ENCODE measurements around the gene NOL9. TPM values are rescaled to one million over a fixed set of nuclear protein-coding genes. Genes with fewer than 3 reads are reported as not detected.

NOL9 gene
- polyA plus RNA-seq, 1 of the 3 experiments (the other 2 are of a cell fraction): 7.1 TPM

DNA sequence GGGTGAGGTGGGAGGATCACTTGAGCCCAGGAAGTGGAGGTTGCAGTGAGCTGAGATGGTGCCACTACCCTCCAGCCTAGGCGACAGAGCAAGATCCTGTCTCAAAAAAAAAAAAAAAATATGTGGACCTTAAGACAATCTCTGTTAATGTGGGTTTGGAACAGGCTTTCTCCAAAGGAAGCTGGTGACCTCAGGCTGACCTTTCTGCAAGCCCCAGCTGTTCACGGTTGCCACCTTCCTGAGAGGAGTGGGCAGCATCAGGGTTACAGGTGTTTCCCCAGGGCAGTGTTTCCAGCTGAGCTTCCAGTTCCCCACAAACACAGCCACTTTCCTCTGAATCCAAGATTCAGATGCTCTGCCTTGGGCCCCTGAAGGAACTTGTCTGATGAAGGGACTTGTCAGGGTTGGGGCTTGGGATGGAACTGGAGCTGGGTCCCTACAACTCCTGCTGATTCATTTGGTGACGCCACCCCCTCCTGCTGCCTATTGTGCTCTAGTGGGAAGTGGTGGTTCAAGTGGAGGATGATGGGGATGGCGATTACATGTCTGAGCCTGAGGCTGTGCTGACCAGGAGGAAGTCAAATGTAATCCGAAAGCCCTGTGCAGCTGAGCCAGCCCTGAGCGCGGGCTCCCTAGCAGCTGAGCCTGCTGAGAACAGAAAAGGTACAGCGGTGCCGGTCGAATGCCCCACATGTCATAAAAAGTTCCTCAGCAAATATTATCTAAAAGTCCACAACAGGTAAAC is 27.4 kb upstream of the NOL9 start:
- H3K9me2 ChIP-seq: no peaks in the 10 kb centered on the region
- no peak for DNase-seq
- no peaks in the 10 kb centered on the region for H3F3A ChIP-seq (replicated peaks; ENCODE audit: insufficient read depth)
- H3K4me1 ChIP-seq (ENCODE audit: control insufficient read depth in 1 of 2, insufficient read depth in 2 of 2, low read depth in 1 of 2, low read length in 1 of 2): peaks cover 14 to 32% of the 10 kb centered on the region in 2 experiments; a peak in 2 of 4 replicates
- ChIA-PET POLR2A (interaction anchor here (0.7 to 2.3 kb wide), 2 partner anchors 8 to 13 kb away, joined by 3 to 5 read pairs; no protein-coding TSS in a partner anchor), CTCF (interaction anchor here (0.7 to 8.5 kb wide), 5 partner anchors 10 to 96 kb away, joined by 3 to 68 read pairs (median 5); partner anchors contain the start of genes NOL9 and TAS1R1)
- no peak overlapping the region for H2AFZ ChIP-seq (ENCODE audit: low read depth)
- peaks cover 29% of the 10 kb centered on the region for H3K79me2 ChIP-seq (ENCODE audit: insufficient read depth)
- H3K27ac ChIP-seq (ENCODE audit: low read depth in 2 of 2, low read length in 1 of 2): no peak overlapping the region
- no peak for TF ChIP-seq NRF1 (IDR thresholded peaks at IDR 0.05; ENCODE audit: low read depth, low read length)
- TF ChIP-seq, protein P1, sequence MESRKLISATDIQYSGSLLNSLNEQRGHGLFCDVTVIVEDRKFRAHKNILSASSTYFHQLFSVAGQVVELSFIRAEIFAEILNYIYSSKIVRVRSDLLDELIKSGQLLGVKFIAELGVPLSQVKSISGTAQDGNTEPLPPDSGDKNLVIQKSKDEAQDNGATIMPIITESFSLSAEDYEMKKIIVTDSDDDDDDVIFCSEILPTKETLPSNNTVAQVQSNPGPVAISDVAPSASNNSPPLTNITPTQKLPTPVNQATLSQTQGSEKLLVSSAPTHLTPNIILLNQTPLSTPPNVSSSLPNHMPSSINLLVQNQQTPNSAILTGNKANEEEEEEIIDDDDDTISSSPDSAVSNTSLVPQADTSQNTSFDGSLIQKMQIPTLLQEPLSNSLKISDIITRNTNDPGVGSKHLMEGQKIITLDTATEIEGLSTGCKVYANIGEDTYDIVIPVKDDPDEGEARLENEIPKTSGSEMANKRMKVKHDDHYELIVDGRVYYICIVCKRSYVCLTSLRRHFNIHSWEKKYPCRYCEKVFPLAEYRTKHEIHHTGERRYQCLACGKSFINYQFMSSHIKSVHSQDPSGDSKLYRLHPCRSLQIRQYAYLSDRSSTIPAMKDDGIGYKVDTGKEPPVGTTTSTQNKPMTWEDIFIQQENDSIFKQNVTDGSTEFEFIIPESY (IDR thresholded peaks at IDR 0.05; ENCODE audit: borderline replicate concordance, low read depth): no peak
- no peak for TF ChIP-seq JUND (IDR thresholded peaks at IDR 0.05)
- TF ChIP-seq GABPA (IDR thresholded peaks at IDR 0.05; ENCODE audit: low read depth): no peak
- TF ChIP-seq MXI1 (IDR thresholded peaks at IDR 0.05; ENCODE audit: low read depth, low read length): no peak
- TF ChIP-seq, protein P2, sequence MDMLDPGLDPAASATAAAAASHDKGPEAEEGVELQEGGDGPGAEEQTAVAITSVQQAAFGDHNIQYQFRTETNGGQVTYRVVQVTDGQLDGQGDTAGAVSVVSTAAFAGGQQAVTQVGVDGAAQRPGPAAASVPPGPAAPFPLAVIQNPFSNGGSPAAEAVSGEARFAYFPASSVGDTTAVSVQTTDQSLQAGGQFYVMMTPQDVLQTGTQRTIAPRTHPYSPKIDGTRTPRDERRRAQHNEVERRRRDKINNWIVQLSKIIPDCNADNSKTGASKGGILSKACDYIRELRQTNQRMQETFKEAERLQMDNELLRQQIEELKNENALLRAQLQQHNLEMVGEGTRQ (IDR thresholded peaks at IDR 0.05; ENCODE audit: borderline replicate concordance, low read depth, low read length): no peak
- TF ChIP-seq, protein P3, sequence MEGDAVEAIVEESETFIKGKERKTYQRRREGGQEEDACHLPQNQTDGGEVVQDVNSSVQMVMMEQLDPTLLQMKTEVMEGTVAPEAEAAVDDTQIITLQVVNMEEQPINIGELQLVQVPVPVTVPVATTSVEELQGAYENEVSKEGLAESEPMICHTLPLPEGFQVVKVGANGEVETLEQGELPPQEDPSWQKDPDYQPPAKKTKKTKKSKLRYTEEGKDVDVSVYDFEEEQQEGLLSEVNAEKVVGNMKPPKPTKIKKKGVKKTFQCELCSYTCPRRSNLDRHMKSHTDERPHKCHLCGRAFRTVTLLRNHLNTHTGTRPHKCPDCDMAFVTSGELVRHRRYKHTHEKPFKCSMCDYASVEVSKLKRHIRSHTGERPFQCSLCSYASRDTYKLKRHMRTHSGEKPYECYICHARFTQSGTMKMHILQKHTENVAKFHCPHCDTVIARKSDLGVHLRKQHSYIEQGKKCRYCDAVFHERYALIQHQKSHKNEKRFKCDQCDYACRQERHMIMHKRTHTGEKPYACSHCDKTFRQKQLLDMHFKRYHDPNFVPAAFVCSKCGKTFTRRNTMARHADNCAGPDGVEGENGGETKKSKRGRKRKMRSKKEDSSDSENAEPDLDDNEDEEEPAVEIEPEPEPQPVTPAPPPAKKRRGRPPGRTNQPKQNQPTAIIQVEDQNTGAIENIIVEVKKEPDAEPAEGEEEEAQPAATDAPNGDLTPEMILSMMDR (IDR thresholded peaks at IDR 0.05): no peak
- TF ChIP-seq TCF12 (IDR thresholded peaks at IDR 0.05): no peak
- TF ChIP-seq, protein P4, sequence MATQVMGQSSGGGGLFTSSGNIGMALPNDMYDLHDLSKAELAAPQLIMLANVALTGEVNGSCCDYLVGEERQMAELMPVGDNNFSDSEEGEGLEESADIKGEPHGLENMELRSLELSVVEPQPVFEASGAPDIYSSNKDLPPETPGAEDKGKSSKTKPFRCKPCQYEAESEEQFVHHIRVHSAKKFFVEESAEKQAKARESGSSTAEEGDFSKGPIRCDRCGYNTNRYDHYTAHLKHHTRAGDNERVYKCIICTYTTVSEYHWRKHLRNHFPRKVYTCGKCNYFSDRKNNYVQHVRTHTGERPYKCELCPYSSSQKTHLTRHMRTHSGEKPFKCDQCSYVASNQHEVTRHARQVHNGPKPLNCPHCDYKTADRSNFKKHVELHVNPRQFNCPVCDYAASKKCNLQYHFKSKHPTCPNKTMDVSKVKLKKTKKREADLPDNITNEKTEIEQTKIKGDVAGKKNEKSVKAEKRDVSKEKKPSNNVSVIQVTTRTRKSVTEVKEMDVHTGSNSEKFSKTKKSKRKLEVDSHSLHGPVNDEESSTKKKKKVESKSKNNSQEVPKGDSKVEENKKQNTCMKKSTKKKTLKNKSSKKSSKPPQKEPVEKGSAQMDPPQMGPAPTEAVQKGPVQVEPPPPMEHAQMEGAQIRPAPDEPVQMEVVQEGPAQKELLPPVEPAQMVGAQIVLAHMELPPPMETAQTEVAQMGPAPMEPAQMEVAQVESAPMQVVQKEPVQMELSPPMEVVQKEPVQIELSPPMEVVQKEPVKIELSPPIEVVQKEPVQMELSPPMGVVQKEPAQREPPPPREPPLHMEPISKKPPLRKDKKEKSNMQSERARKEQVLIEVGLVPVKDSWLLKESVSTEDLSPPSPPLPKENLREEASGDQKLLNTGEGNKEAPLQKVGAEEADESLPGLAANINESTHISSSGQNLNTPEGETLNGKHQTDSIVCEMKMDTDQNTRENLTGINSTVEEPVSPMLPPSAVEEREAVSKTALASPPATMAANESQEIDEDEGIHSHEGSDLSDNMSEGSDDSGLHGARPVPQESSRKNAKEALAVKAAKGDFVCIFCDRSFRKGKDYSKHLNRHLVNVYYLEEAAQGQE (IDR thresholded peaks at IDR 0.05; ENCODE audit: low read depth, low read length): no peak
- no peak for TF ChIP-seq FOSL2 (IDR thresholded peaks at IDR 0.05; ENCODE audit: borderline replicate concordance, low read depth)
- TF ChIP-seq, protein P5, sequence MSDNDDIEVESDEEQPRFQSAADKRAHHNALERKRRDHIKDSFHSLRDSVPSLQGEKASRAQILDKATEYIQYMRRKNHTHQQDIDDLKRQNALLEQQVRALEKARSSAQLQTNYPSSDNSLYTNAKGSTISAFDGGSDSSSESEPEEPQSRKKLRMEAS (IDR thresholded peaks at IDR 0.05; ENCODE audit: low read depth): no peak
- no peak for TF ChIP-seq RFX5 (IDR thresholded peaks at IDR 0.05; ENCODE audit: low read length)
- no peak for TF ChIP-seq POLR2AphosphoS5 (IDR thresholded peaks at IDR 0.05; ENCODE audit: low read depth, low read length)
- no peak for TF ChIP-seq FOXM1 (IDR thresholded peaks at IDR 0.05; ENCODE audit: low read depth)
- TF ChIP-seq EP300 (IDR thresholded peaks at IDR 0.05; ENCODE audit: borderline replicate concordance in 1 of 2, low read depth in 1 of 2, low read length in 1 of 2): no peak
- no peak for TF ChIP-seq FOXJ3 (CRISPR knock-in tag; IDR thresholded peaks at IDR 0.05)
- no peak for TF ChIP-seq GATA2 (CRISPR knock-in tag; IDR thresholded peaks at IDR 0.05)
- TF ChIP-seq, protein P6, sequence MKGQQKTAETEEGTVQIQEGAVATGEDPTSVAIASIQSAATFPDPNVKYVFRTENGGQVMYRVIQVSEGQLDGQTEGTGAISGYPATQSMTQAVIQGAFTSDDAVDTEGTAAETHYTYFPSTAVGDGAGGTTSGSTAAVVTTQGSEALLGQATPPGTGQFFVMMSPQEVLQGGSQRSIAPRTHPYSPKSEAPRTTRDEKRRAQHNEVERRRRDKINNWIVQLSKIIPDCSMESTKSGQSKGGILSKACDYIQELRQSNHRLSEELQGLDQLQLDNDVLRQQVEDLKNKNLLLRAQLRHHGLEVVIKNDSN (IDR thresholded peaks at IDR 0.05; ENCODE audit: borderline replicate concordance, low read depth): no peak
- no peak for TF ChIP-seq TAF1 (IDR thresholded peaks at IDR 0.05; ENCODE audit: borderline replicate concordance, low read depth, low read length)
- no peak for TF ChIP-seq YY1 (IDR thresholded peaks at IDR 0.05; ENCODE audit: low read depth)
- no peak overlapping the region for H3K9ac ChIP-seq
- no peaks in the 10 kb centered on the region for H4K20me1 ChIP-seq (ENCODE audit: insufficient read depth)
- H3K36me3 ChIP-seq (replicated peaks in 1 of 2; ENCODE audit: control insufficient read depth in 1 of 2, insufficient read depth in 2 of 2, low read length in 1 of 2): peaks cover 0 to 2% of the 10 kb centered on the region in 2 experiments
- H3K27me3 ChIP-seq (ENCODE audit: insufficient read depth): no peaks in the 10 kb centered on the region
- H3K4me3 ChIP-seq (ENCODE audit: low read depth in 2 of 2, low read length in 1 of 2): no peak overlapping the region
- 94% methylated on average over 10 of the region's 10 CpGs for WGBS (ENCODE audit: low lambda C conversion rate)
- no peaks in the 10 kb centered on the region for H3K9me3 ChIP-seq
- peak overlapping the region; percentile 83; the same call in 1 of the 2 replicates for H3K4me2 ChIP-seq
